ENCODE measurements around the gene SUSD6.
"Not testable (repeated sequence)": the region's sequence is repeated elsewhere in the genome, so short reads cannot be mapped to it uniquely, and the experiment has no call there.

SUSD6 gene

GRCh38 chr14:69716478-69717187, 105.2 kb downstream of the SUSD6 start:
- DNase-seq = no peak

GRCh38 chr14:69718614-69719013, 107.2 kb downstream of the SUSD6 start:
- DNase-seq = not testable (repeated sequence)

DNA sequence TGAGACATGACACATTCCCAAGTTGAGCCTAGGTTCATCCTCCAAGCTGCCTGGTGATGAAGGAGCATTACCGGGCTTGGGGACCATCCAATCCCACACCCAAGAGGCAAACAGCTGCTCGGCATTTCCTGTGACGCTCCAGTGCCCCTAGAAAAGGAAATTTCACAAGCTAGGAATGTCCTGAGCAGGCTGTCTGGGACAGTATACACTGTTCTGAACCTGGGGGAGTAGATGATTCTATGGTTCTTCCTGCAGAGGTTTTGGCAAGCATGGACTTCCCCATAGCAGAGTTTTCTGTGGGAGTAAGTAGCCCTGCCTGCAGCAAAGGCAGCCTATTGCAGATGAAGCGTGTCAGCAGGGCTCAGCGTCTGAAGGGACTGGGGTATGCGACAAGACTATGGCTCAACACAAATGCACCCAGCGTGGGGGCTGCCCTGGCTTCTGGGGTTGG, 108.1 kb downstream of the SUSD6 start:
- no peak for DNase-seq

- no peak for DNase-seq
Observed at GRCh38 chr14:69720912-69721311, 109.5 kb downstream of the SUSD6 start.

DNA sequence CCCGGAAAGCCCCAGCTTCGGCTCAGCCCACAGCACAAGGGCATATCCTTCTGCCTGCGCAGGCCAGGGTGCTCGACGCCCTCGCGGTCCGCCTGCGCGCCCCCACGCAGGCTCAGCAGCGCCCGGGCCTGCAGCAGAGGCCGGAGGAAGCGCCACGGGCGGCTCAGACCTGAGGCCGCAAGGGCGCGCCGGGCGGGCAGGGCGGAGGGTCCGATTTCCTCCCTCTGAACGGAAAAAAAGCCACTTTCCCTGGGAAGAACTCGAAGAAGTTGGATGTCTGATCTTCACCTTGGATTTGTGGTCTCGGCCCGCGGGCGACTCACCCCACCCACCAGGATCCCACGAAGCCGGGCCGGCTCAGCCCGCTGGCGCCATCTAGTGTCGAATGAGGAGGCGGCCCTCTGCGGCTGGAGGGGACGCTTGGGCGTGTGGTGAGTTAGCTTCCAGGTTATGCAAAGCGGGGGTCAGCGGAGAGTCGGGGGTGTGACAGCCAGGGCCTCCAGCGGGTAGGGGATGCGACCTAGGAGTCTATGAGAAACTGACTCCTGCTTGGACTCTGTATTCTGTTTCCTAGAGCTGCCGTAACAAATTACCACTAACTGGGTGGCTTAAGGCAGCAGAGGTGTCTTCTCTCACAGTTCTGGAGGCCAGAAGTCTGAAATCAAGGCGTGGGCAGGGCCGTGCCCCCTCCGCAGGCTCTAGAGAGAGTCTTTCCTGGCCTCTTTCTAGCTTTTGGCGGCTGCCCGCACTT, 115.5 kb downstream of the SUSD6 start:
- DNase-seq = peak; percentile 78

DNA sequence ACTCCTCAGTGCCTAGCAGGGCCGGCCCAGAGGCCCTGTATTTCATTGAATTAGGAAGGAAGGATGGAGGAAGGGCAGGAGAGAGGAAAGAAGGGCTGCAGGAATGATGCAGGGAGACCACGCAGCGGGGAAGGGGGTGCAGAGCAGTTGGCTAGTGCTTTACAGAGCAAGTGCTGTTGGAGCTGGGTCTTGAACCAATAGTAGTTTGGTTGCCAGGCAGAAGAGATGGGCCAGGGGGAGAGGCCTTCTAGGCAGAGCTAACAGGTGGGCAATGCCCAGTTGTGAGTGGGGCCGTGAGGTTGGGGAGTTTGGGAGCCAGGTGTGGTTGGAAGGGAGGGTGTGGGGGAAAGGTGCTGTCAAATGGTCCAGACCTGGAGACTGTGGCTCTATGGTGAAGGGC, 116.5 kb downstream of the SUSD6 start:
- no peak for DNase-seq

- DNase-seq = not testable (repeated sequence)
Observed at GRCh38 chr14:69731919-69732598, 120.7 kb downstream of the SUSD6 start.

- not testable (repeated sequence) for DNase-seq
Observed at GRCh38 chr14:69736405-69736804, 125.0 kb downstream of the SUSD6 start.

GRCh38 chr14:69741055-69741454, 129.7 kb downstream of the SUSD6 start:
- no peak for DNase-seq

DNA sequence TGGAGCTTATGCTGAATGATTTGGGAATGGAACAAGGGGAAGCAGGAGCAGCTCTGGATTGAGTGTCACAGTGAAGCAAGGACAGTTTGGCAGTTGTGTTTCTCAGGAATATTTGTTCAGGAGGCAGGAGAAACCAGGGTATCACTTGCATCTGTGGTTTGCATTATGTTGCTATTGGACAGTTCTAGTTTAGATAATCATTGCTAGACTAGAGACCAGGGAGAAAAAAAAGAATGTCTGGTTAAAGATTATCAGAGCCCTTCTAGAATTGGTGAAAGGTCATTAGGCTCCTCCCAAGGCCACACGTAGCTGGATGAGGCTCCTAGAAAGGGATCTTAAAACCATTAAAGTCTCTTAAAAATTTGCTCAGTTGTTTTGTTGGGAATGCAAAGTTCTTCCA, 138.6 kb downstream of the SUSD6 start:
- DNase-seq = no peak

DNA sequence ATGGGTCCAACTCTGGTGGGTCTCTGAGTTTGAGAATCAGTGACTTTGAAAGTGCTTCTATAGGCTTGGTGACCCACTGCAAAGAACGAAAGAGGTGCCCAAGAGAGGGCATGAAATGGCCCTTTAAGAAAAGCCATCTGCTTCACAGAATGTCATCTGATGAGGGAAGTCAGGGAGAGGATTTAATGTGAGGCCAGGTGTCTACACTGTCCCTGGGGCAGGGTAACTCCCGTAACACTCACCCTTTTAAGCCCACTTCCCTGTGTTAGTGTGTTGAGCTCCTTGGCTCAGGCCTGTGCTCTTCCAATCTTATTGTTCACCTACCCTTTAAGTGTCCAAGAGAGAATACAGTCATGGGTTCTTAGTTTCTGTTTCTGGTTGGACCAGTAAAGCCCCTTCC, 139.1 kb downstream of the SUSD6 start:
- no peak for DNase-seq

DNA sequence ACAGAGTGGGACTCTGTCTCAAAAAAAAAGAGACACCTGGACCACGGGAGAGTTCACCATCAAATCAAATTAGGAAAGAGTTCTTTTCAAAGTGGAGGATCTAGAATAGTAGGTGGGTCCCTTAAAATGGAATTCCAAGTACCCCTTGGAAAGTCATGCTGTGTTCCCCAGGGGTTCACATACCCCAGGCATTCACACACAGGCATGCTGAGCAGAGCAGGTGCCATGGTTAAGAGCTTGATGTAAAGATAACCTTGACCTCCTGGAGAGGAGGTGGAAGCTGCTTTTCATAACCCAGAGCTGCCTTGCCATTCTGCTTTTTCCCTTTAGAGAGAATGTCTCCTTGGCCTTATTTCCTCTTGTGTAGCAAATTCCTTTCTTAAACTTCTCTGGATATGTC, 141.4 kb downstream of the SUSD6 start:
- DNase-seq = no peak

- no peak for DNase-seq
Observed at GRCh38 chr14:69753860-69754259, 142.5 kb downstream of the SUSD6 start.

DNA sequence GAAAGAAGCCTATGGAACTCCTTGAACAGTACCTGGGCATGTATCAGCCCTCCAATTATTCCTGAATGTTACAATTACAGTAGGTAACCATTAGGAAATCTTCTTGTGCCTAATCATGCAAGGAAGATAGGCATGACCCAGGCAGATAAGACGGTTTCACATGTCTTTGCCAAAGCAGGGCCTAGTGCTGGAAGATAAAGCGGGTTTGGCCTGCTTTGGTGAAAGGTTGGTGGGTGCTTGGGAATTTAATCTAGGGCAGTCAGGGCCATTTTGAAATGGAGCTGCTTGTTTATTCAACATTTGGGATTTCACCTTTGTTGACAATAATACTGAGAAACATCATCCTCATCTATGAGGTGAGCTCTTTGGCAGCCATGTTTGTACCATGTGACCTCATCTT, 143.1 kb downstream of the SUSD6 start:
- DNase-seq = no peak

DNA sequence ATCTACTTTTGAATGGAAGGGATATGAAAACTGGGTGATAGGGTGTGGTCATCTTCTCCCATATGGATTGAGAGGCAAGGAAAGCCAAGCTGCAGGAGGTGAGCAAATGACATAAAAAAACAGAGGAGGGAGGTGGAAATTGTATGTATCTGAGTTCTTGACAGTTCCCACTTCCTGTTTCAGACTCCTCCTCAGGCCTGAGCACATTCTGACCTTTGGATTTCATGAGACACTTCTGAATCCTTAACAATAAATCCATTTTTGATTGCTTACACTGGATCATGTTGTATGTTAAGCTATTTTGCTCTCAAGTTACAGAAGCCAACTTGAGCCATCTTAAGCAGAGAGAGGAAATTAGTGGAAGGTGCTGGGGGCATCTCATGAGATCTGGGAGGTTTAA, 143.9 kb downstream of the SUSD6 start:
- no peak for DNase-seq

- no peak for DNase-seq
Observed at GRCh38 chr14:69755784-69756183, 144.4 kb downstream of the SUSD6 start.

GRCh38 chr14:69756298-69756697, 144.9 kb downstream of the SUSD6 start:
- DNase-seq = no peak

DNA sequence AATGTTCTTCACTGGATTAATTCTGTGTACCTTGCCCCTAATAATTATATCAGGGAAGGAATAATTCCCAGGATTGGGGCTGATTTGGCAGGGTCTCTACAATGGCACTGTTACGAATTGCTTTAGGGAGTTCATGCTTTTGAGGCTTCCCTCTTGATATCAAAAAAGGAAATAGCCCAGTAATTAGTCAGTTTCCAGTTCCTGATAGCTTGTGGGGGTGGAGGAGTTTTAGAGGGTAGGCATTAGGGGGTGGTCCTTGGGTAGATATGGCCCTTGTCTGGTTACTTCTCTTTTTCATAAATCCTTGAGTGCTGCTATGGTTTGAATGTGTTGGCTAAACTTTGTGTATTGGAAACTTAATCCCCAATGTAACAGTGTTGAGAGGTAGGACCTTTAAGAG, 149.4 kb downstream of the SUSD6 start:
- DNase-seq = no peak

- no peak for DNase-seq
Observed at GRCh38 chr14:69763761-69764510, 152.5 kb downstream of the SUSD6 start.
